Endothelial cell of umbilical vein (primary cell): ENCODE data around the gene NUDT16L1.

ENCODE experiments used
- EZH2 ChIP-seq: IDR thresholded peaks from 2 replicates; pipeline ENCODE4 v1.6.1; 2012; ENCODE audit warnings: borderline replicate concordance, low read depth, mild to moderate bottlenecking, moderate library complexity, low read length, inconsistent platforms; ENCODE audit not compliant: severe bottlenecking
- FOS ChIP-seq: IDR thresholded peaks from 2 replicates; pipeline ENCODE4 v1.6.1; 2011; ENCODE audit warnings: mild to moderate bottlenecking, low read length, moderate library complexity, borderline replicate concordance; ENCODE audit not compliant: insufficient read depth
- GATA2 ChIP-seq: IDR thresholded peaks from 2 replicates; pipeline ENCODE4 v1.7.0; 2011; ENCODE audit warnings: low read depth, mild to moderate bottlenecking, moderate library complexity, mixed read lengths, low read length; ENCODE audit not compliant: insufficient read length, insufficient read depth
- JUN ChIP-seq: IDR thresholded peaks from 2 replicates; pipeline ENCODE4 v1.6.1; 2011; ENCODE audit warnings: borderline replicate concordance, low read depth; ENCODE audit not compliant: insufficient read length, insufficient read depth
- MYC ChIP-seq: IDR thresholded peaks from one replicate; pipeline ENCODE4 v1.6.1; 2011; ENCODE audit warnings: mild to moderate bottlenecking, low read depth, low read length
- POLR2A ChIP-seq: IDR thresholded peaks from 2 replicates; pipeline ENCODE4 v1.6.1; 2012; ENCODE audit warnings: low read depth, mild to moderate bottlenecking, control low read depth, low read length
- POLR2AphosphoS5 ChIP-seq: IDR thresholded peaks from 2 replicates; pipeline ENCODE4 v1.6.1; 2012; ENCODE audit warnings: low read depth, mild to moderate bottlenecking, control low read depth, low read length, moderate library complexity; ENCODE audit not compliant: insufficient read depth
- TF ChIP-seq, protein P1 (sequence below), 2 donors: IDR thresholded peaks; 1 replicate in 1 of 2; 2 replicates in 1 of 2; pipeline ENCODE4 v1.5.1; 2011; ENCODE audit warnings: low read length in 2 of 2, mild to moderate bottlenecking in 2 of 2, moderate library complexity in 2 of 2, control low read depth in 1 of 2, inconsistent platforms in 1 of 2, low read depth in 1 of 2; ENCODE audit not compliant: insufficient read depth in 1 of 2; ENCODE audit errors: extremely low read depth in 1 of 2
- TF ChIP-seq, protein P2 (sequence below): IDR thresholded peaks from 2 replicates; pipeline ENCODE4 v1.6.1; 2011; ENCODE audit not compliant: insufficient read depth, insufficient read length

DNA sequence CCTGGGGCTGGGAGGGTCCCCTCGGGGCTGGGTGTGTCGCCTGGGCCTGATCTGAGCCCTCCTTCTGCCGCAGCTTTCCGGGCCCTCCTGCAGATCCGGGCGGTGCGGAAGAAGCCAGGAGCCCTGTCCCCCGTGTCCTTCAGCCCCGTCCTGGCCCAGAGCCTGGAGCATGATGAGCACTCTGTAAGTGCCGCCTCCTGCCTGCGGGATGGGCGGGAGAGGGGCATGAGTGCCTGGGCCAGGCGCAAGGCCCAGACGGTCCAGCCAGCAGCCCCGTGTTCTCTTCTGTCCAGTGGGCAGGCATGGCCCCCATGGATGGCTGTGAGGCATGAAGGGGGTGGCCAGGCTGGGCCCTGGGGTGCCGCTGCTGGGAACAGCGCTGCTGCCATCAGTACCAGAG, 16.0 kb upstream of the NUDT16L1 start:
- TF ChIP-seq FOS (no peak), POLR2AphosphoS5 (no peak), POLR2A (no peak), MYC (no peak), EZH2 (no peak), JUN (no peak), GATA2 (no peak)
- TF ChIP-seq, protein P1, sequence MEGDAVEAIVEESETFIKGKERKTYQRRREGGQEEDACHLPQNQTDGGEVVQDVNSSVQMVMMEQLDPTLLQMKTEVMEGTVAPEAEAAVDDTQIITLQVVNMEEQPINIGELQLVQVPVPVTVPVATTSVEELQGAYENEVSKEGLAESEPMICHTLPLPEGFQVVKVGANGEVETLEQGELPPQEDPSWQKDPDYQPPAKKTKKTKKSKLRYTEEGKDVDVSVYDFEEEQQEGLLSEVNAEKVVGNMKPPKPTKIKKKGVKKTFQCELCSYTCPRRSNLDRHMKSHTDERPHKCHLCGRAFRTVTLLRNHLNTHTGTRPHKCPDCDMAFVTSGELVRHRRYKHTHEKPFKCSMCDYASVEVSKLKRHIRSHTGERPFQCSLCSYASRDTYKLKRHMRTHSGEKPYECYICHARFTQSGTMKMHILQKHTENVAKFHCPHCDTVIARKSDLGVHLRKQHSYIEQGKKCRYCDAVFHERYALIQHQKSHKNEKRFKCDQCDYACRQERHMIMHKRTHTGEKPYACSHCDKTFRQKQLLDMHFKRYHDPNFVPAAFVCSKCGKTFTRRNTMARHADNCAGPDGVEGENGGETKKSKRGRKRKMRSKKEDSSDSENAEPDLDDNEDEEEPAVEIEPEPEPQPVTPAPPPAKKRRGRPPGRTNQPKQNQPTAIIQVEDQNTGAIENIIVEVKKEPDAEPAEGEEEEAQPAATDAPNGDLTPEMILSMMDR (IDR thresholded peaks at IDR 0.05; ENCODE audit: extremely low read depth in 1 of 2, insufficient read depth in 1 of 2, low read depth in 1 of 2, low read length in 2 of 2), result no peak
- TF ChIP-seq, protein P2, sequence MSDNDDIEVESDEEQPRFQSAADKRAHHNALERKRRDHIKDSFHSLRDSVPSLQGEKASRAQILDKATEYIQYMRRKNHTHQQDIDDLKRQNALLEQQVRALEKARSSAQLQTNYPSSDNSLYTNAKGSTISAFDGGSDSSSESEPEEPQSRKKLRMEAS, result no peak
